Measurements from ENCODE around the gene CHCHD1. TPM values are rescaled to one million over a fixed set of nuclear protein-coding genes. Genes with fewer than 3 reads are reported as not detected.
A peak's percentile ranks its signal among the peaks of the same experiment; 100 is the strongest.

CHCHD1 gene
- total RNA-seq, 1 donor from 2014 or later, result 41.8 TPM

- Histone ChIP-seq H3K27me3 (ENCODE audit: control insufficient read depth, insufficient read depth, low read length) (no peaks in the 10 kb centered on the region), H3K4me3 (ENCODE audit: low read depth, low read length) (no peak overlapping the region), H3K36me3 (ENCODE audit: control insufficient read depth, insufficient read depth, low read length) (peaks cover 1% of the 10 kb centered on the region)
- TF ChIP-seq, protein P1, sequence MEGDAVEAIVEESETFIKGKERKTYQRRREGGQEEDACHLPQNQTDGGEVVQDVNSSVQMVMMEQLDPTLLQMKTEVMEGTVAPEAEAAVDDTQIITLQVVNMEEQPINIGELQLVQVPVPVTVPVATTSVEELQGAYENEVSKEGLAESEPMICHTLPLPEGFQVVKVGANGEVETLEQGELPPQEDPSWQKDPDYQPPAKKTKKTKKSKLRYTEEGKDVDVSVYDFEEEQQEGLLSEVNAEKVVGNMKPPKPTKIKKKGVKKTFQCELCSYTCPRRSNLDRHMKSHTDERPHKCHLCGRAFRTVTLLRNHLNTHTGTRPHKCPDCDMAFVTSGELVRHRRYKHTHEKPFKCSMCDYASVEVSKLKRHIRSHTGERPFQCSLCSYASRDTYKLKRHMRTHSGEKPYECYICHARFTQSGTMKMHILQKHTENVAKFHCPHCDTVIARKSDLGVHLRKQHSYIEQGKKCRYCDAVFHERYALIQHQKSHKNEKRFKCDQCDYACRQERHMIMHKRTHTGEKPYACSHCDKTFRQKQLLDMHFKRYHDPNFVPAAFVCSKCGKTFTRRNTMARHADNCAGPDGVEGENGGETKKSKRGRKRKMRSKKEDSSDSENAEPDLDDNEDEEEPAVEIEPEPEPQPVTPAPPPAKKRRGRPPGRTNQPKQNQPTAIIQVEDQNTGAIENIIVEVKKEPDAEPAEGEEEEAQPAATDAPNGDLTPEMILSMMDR (IDR thresholded peaks at IDR 0.05; ENCODE audit: insufficient read depth, low read length, poor library complexity, severe bottlenecking), result no peak
- no peak for DNase-seq (ENCODE audit: low read depth)
Measured at GRCh38 chr10:73817826-73818225, 36.0 kb downstream of the CHCHD1 start.

- DNase-seq (ENCODE audit: low read depth), result no peak
- H3K4me3 ChIP-seq (ENCODE audit: low read depth, low read length), result no peak overlapping the region
- H3K27me3 ChIP-seq (ENCODE audit: control insufficient read depth, insufficient read depth, low read length), result no peaks in the 10 kb centered on the region
- H3K36me3 ChIP-seq (ENCODE audit: control insufficient read depth, insufficient read depth, low read length), result peaks cover 1% of the 10 kb centered on the region
- TF ChIP-seq, protein P1 (IDR thresholded peaks at IDR 0.05; ENCODE audit: insufficient read depth, low read length, poor library complexity, severe bottlenecking), result no peak
Measured at GRCh38 chr10:73818402-73818801, 36.6 kb downstream of the CHCHD1 start.

GRCh38 chr10:73819081-73819480, 37.2 kb downstream of the CHCHD1 start:
- H3K27me3 ChIP-seq (ENCODE audit: control insufficient read depth, insufficient read depth, low read length), result no peaks in the 10 kb centered on the region
- no peak overlapping the region for H3K4me3 ChIP-seq (ENCODE audit: low read depth, low read length)
- DNase-seq (ENCODE audit: low read depth), result no peak
- TF ChIP-seq, protein P1 (IDR thresholded peaks at IDR 0.05; ENCODE audit: insufficient read depth, low read length, poor library complexity, severe bottlenecking), result no peak
- H3K36me3 ChIP-seq (ENCODE audit: control insufficient read depth, insufficient read depth, low read length), result peaks cover 1% of the 10 kb centered on the region

GRCh38 chr10:73819513-73820093, 37.8 kb downstream of the CHCHD1 start:
- TF ChIP-seq, protein P1 (IDR thresholded peaks at IDR 0.05; ENCODE audit: insufficient read depth, low read length, poor library complexity, severe bottlenecking), result peak; percentile 9
- H3K27me3 ChIP-seq (ENCODE audit: control insufficient read depth, insufficient read depth, low read length), result no peaks in the 10 kb centered on the region
- no peak overlapping the region for H3K4me3 ChIP-seq (ENCODE audit: low read depth, low read length)
- DNase-seq (ENCODE audit: low read depth), result no peak
- peaks cover 1% of the 10 kb centered on the region for H3K36me3 ChIP-seq (ENCODE audit: control insufficient read depth, insufficient read depth, low read length)

DNA sequence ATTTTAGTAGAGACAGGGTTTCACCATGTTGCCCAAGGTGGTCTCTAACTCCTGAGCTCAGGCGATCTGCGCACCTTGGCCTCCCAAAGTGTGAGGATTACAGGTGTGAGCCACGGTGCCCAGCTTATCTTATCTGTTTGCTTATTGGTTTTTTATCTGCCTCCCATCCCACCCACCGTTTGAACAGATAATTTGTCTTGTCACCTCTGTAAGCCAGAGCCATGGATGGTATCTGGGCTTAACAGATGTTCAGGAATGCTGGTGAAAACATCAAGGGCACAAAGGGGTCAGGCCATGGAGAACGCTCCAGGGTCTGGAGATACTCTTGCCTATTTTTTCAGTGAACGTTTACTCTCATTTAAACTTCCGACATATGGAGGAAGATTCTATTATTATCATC, 41.5 kb downstream of the CHCHD1 start:
- no peak for DNase-seq (ENCODE audit: low read depth)
- Histone ChIP-seq H3K27me3 (ENCODE audit: control insufficient read depth, insufficient read depth, low read length) (no peaks in the 10 kb centered on the region), H3K36me3 (ENCODE audit: control insufficient read depth, insufficient read depth, low read length) (peaks cover 1% of the 10 kb centered on the region), H3K4me3 (ENCODE audit: low read depth, low read length) (no peak overlapping the region)
- TF ChIP-seq, protein P1 (IDR thresholded peaks at IDR 0.05; ENCODE audit: insufficient read depth, low read length, poor library complexity, severe bottlenecking), result no peak

DNA sequence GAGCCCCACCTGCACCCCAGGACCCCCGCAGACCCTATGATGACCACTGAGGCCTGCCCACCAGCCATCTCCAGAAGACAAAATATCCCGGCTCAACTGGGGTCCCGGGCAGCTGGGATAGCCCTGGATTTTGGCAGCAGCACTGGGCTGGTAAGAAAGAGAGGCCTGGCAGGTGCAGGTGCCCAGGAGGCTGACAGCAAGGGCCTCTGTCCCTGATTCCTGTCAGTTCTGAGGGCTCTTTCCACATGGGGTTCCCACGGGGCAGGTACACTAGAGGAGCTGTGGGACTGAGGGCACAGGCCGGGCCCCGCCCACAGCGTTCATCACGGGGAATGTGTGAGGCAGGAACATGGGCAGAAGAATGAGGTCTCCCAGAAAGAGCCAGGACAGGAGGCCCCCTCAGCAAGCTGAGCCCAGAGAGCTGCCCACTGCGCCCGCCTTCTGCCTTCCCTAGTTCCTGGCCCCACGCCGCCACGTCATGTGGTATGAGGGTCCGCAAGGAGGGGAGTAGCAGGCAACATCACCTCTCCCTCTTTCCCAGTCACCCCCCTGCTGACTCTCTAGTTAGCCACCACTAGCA, 42.4 kb downstream of the CHCHD1 start:
- Histone ChIP-seq H3K4me3 (ENCODE audit: low read depth, low read length) (no peak overlapping the region), H3K36me3 (ENCODE audit: control insufficient read depth, insufficient read depth, low read length) (peaks cover 1% of the 10 kb centered on the region), H3K27me3 (ENCODE audit: control insufficient read depth, insufficient read depth, low read length) (no peaks in the 10 kb centered on the region)
- DNase-seq (ENCODE audit: low read depth), result no peak
- TF ChIP-seq, protein P1 (IDR thresholded peaks at IDR 0.05; ENCODE audit: insufficient read depth, low read length, poor library complexity, severe bottlenecking), result no peak

All from kidney epithelial cell (primary cell).